Psoas muscle (tissue), 8 donors: ENCODE measurements around the gene ATP9A. TPM values are rescaled to one million over a fixed set of nuclear protein-coding genes. Genes with fewer than 3 reads are reported as not detected.

ENCODE experiments used
- ATAC-seq, 4 donors: fragments of 200-7000 bp; cut with Tn5 transposase; one replicate each; pipeline ENCODE4 v1.9.1; 2020; ENCODE audit warnings: moderate library complexity in 3 of 4, mild to moderate bottlenecking in 2 of 4
- DNase-seq, 2 donors: peaks; one replicate each; pipeline ENCODE4 v3.0.0-alpha.2; 2020
- H3K27ac ChIP-seq: fragments of 200-600 bp; one replicate; pipeline ENCODE4 v1.8.0; 2022
- H3K27me3 ChIP-seq, 3 donors: fragments of 200-600 bp in 1 of 3; one replicate each; pipeline versions ENCODE4 v1.6.1 to v1.8.0; 2013 to 2022; ENCODE audit warnings: low read length in 2 of 3, mild to moderate bottlenecking in 2 of 3, moderate library complexity in 1 of 3; ENCODE audit not compliant: insufficient read depth in 3 of 3
- H3K36me3 ChIP-seq, 2 donors: fragments of 200-600 bp in 1 of 2; one replicate each; pipeline versions ENCODE4 v1.6.1 to v1.8.0; 2013 to 2022; ENCODE audit warnings: low read depth in 1 of 2, mild to moderate bottlenecking in 1 of 2, moderate library complexity in 1 of 2; ENCODE audit not compliant: insufficient read depth in 1 of 2
- H3K4me1 ChIP-seq: fragments of 200-600 bp; one replicate; pipeline ENCODE4 v1.8.0; 2022
- H3K4me3 ChIP-seq: fragments of 200-600 bp; one replicate; pipeline ENCODE4 v1.8.0; 2022; ENCODE audit warnings: mild to moderate bottlenecking
- H3K9me3 ChIP-seq: fragments of 200-600 bp; one replicate; pipeline ENCODE4 v1.8.0; 2022
- WGBS, 3 donors: extraction: QIAGEN DNeasy Blood & Tissue Kit; methylation state at CpG; one replicate each; pipeline versions ENCODE4 v1.1.6 to v1.1.7; 2013; 5-methylcytosine and 5-hydroxymethylcytosine counted together
- intact Hi-C, 2 donors: fragments of 100-400 bp; cut with DNase I; formaldehyde crosslinking; loops; one replicate each; pipeline versions ENCODE4 v1.11.0 to v1.14.2; 2022
- polyA plus RNA-seq, 3 donors: library from polyadenylated mRNA; stranded (reverse); fragments of 200-250 nt; gene quantifications; one replicate each; pipeline ENCODE4 v1.2.3, GENCODE V29; 2013
- total RNA-seq, 4 donors: library from RNA; stranded (reverse); fragmentation: NEBNext Ultra II Directional in 2 of 4; extraction: Animal tissue kit (Norgen Biotek cat#: 25700) in 2 of 4; gene quantifications; one replicate each; pipeline versions ENCODE4 v1.2.1 to v1.2.4, GENCODE V29; 2021 to 2023
- TF ChIP-seq, protein P1 (sequence below): fragments of 200-600 bp; IDR thresholded peaks from one replicate; pipeline ENCODE4 v1.8.0; 2022; ENCODE audit warnings: antibody characterized with exemption
- donor health status: healthy with polysubstance abuse.
- donor health status: DM: no; HTN: no; CAD: no; lungs with moderate emphysema.
- donor health status: Bipolar disorder and iron deficiency.
- donor health status: healthy.
- donor health status: DM: yes; HTN: yes; CAD: no.
- donor health status: DM: no; HTN: no; CAD: no.
- donor health status: DM: no; HTN: no; CAD: no.
- donor health status: DM: yes; HTN: yes; CAD: no.

Gene ATP9A
- total and polyA plus RNA-seq, 7 donors, result 1.8 to 42.3 (median 17.2) TPM

DNA sequence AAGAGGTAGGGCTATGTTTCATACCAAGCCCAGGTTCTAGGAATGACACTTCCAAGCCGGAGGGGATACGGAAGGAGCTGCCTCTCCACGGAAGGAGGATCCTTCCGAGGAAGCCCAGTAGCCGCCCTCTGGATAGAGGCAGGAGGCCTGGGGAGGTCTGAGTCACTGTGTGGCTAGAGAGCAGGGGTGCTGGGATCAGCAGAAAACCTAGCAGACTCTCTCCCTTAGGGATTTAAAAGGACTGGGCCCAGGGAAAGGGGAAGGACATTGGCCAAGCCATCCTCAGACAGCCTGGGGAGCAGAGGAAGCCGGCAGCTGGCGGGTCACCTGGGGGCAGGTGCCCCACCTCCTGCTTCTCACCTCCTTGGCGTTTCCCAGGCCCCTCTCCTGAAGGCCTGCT, 189.1 kb downstream of the ATP9A start:
- WGBS, 3 donors, result 74 to 87% (median 82%) methylated on average over 8 of the region's 8 CpGs
- H3K9me3 ChIP-seq, result no peaks in the 10 kb centered on the region
- no peaks in the 10 kb centered on the region for H3K27me3 ChIP-seq
- TF ChIP-seq, protein P1, sequence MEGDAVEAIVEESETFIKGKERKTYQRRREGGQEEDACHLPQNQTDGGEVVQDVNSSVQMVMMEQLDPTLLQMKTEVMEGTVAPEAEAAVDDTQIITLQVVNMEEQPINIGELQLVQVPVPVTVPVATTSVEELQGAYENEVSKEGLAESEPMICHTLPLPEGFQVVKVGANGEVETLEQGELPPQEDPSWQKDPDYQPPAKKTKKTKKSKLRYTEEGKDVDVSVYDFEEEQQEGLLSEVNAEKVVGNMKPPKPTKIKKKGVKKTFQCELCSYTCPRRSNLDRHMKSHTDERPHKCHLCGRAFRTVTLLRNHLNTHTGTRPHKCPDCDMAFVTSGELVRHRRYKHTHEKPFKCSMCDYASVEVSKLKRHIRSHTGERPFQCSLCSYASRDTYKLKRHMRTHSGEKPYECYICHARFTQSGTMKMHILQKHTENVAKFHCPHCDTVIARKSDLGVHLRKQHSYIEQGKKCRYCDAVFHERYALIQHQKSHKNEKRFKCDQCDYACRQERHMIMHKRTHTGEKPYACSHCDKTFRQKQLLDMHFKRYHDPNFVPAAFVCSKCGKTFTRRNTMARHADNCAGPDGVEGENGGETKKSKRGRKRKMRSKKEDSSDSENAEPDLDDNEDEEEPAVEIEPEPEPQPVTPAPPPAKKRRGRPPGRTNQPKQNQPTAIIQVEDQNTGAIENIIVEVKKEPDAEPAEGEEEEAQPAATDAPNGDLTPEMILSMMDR, result no peak
- no peaks in the 10 kb centered on the region for H3K36me3 ChIP-seq
- H3K27ac ChIP-seq, result no peak overlapping the region
- ATAC-seq (no peak), DNase-seq (no peak)
- H3K4me1 ChIP-seq, result no peaks in the 10 kb centered on the region
- intact Hi-C loops, result no loop called here
- no peak overlapping the region for H3K4me3 ChIP-seq

DNA sequence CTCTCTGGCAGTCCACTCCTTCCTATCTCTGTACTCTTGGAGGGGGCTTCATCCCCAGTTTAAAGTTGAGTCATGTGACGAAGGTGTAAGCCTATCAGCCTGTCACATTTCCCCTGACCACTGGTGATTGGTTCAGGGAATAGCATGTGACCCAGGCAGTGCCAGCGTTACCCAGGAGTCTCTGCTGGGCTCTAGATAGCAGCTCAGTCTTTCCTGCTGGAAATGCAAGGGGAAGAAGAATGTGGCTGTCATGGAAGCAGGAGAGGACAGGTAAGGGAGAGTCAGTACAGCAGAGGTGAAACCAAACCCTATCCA, 190.1 kb downstream of the ATP9A start:
- Histone ChIP-seq H3K27ac (no peak overlapping the region), H3K36me3 (no peaks in the 10 kb centered on the region), H3K4me3 (no peak overlapping the region), H3K27me3 (no peaks in the 10 kb centered on the region), H3K9me3 (no peaks in the 10 kb centered on the region), H3K4me1 (no peaks in the 10 kb centered on the region)
- ATAC-seq, result no peak
- intact Hi-C loops, result no loop called here
- WGBS, 3 donors, result 88 to 95% (median 90%) methylated on average over 2 of the region's 2 CpGs
- TF ChIP-seq, protein P1, result no peak
- DNase-seq, result no peak

- intact Hi-C loops, result no loop called here
- no peaks in the 10 kb centered on the region for H3K36me3 ChIP-seq
- ATAC-seq, result no peak
- no peaks in the 10 kb centered on the region for H3K4me1 ChIP-seq
- WGBS, 3 donors, result 71 to 84% (median 74%) methylated on average over 11 of the region's 11 CpGs
- H3K9me3 ChIP-seq, result no peaks in the 10 kb centered on the region
- H3K4me3 ChIP-seq, result no peak overlapping the region
- no peak overlapping the region for H3K27ac ChIP-seq
- no peak for DNase-seq
- TF ChIP-seq, protein P1, result no peak
- H3K27me3 ChIP-seq, result no peaks in the 10 kb centered on the region
Measured at GRCh38 chr20:51577432-51578144, 190.6 kb downstream of the ATP9A start.

- Histone ChIP-seq H3K4me1 (peaks cover 7% of the 10 kb centered on the region), H3K27ac (no peak overlapping the region), H3K9me3 (no peaks in the 10 kb centered on the region), H3K27me3 (no peaks in the 10 kb centered on the region), H3K36me3 (no peaks in the 10 kb centered on the region), H3K4me3 (no peak overlapping the region)
- TF ChIP-seq, protein P1, result no peak
- 87 to 93% (median 88%) methylated on average over 3 of the region's 3 CpGs for WGBS, 3 donors
- ATAC-seq (no peak), DNase-seq (no peak)
- intact Hi-C loops, result no loop called here
Measured at GRCh38 chr20:51575486-51575885, 192.7 kb downstream of the ATP9A start.
